ENCODE measurements around the gene DOLK.
A peak's percentile ranks its signal among the peaks of the same experiment; 100 is the strongest.
"Not testable (repeated sequence)": the region's sequence is repeated elsewhere in the genome, so short reads cannot be mapped to it uniquely, and the experiment has no call there.

DOLK gene

DNA sequence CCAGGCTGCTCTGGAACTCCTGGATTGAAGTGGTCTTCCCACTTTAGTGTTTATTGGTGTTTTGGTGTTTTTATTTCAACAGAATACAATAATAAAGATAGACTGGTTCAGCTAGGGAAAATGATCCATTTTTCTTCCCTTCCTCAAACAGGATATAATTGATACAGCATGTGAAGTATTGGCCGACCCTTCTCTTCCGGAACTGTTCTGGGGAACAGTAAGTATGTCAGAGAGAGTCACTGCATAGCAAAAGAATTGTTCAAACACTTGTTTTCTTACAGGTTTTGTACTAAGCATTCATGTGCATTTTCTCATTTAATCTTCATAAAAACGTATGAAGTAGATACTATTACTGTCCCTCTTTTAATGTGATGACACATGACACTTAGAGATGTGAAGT, 31.7 kb upstream of the DOLK start:
- no peak overlapping the region for H3K4me3 ChIP-seq (ENCODE audit: low read depth, low read length)
- in situ Hi-C loops (cut with HindIII; ENCODE audit: low sequenced_read_pairs) = no loop called here
- DNase-seq (ENCODE audit: low read depth, low spot score) = no peak
- TF ChIP-seq, protein P1, sequence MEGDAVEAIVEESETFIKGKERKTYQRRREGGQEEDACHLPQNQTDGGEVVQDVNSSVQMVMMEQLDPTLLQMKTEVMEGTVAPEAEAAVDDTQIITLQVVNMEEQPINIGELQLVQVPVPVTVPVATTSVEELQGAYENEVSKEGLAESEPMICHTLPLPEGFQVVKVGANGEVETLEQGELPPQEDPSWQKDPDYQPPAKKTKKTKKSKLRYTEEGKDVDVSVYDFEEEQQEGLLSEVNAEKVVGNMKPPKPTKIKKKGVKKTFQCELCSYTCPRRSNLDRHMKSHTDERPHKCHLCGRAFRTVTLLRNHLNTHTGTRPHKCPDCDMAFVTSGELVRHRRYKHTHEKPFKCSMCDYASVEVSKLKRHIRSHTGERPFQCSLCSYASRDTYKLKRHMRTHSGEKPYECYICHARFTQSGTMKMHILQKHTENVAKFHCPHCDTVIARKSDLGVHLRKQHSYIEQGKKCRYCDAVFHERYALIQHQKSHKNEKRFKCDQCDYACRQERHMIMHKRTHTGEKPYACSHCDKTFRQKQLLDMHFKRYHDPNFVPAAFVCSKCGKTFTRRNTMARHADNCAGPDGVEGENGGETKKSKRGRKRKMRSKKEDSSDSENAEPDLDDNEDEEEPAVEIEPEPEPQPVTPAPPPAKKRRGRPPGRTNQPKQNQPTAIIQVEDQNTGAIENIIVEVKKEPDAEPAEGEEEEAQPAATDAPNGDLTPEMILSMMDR (IDR thresholded peaks at IDR 0.05; ENCODE audit: low read depth, low read length) = no peak

DNA sequence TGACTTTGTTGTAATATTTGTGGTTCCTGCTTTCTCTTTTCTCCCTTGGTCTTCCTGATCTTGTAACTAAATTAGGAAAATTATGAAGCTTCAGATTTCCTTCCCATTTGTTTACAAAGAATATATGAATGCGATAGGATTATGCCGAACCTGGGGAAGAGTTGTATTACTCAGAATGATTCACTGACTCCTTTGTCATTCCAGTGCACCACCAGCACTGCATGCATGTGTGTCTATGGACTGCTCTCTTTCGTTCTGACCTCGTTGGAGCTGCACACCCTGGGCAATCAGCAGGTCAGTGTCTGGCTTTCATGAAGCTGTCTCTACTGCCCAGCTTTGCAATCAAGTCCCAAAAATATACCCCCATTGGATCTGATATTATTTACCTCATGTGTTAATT, 25.6 kb upstream of the DOLK start:
- TF ChIP-seq, protein P1 (IDR thresholded peaks at IDR 0.05; ENCODE audit: low read depth, low read length) = no peak
- in situ Hi-C loops (cut with HindIII; ENCODE audit: low sequenced_read_pairs) = no loop called here
- peak; percentile 54 for DNase-seq (ENCODE audit: low read depth, low spot score)
- no peak overlapping the region for H3K4me3 ChIP-seq (ENCODE audit: low read depth, low read length)

DNA sequence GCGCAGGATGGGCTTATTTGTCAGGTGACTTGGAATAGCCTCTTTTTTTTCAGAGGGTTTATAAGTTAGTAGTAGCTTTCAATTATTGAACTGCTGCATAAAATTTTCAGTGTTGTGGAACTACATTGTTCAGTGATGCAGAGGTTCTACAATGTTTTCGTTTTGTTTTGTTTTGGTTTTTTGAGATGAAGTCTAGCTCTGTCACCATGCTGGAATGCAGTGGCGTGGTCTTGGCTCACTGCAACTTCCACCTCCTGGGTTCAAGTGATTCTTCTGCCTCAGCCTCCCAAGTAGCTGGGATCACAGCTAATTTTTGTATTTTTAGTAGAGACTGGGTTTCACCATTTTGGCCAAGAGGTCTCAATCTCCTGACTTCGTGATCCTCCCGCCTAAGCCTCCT, 22.1 kb upstream of the DOLK start:
- no peak overlapping the region for H3K4me3 ChIP-seq (ENCODE audit: low read depth, low read length)
- in situ Hi-C loops (cut with HindIII; ENCODE audit: low sequenced_read_pairs) = no loop called here
- TF ChIP-seq, protein P1 (IDR thresholded peaks at IDR 0.05; ENCODE audit: low read depth, low read length) = no peak
- peak; percentile 53 for DNase-seq (ENCODE audit: low read depth, low spot score)

DNA sequence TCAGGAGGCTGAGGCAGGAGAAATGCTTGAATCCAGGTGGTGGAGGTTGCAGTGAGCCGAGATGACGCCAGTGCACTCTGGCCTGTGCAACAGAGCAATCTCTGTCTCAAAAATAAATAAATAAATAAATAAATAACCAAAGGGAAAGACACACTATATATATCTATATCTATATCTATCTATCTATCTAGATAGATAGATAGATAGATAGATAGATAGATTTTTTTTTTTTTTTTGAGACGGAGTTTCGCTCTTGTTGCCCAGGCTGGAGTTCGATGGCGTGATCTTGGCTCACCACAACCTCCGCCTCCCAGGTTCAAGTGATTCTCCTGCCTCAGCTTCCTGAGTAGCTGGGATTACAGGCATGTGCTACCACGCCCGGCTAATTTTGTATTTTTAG, 14.0 kb upstream of the DOLK start:
- in situ Hi-C loops (cut with HindIII; ENCODE audit: low sequenced_read_pairs); DNase-seq (ENCODE audit: low read depth, low spot score): not testable (repeated sequence)

DNA sequence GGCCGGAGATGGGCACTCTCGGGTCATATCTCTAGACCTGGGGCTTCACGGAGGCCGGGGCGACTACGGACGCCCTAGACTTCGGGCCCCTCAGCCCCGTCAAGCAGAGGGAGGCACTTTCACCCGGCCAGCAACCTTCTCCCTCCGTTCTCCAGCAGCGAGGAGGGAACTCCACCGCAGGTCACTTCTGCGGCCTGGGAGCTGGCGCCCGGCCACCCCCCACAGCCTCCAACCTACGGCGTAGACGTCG, 201 bp downstream of the DOLK start:
- DNase-seq (ENCODE audit: low read depth, low spot score) = no peak
- TF ChIP-seq, protein P1 (IDR thresholded peaks at IDR 0.05; ENCODE audit: low read depth, low read length) = no peak
- peak overlapping the region; percentile 96 for H3K4me3 ChIP-seq (ENCODE audit: low read depth, low read length)
- in situ Hi-C loops (cut with HindIII; ENCODE audit: low sequenced_read_pairs) = no loop called here

More for the DNA sequence above, 14.0 kb upstream of the DOLK start:
- H3K4me3 ChIP-seq (ENCODE audit: low read depth, low read length) = not testable (repeated sequence)

DNA sequence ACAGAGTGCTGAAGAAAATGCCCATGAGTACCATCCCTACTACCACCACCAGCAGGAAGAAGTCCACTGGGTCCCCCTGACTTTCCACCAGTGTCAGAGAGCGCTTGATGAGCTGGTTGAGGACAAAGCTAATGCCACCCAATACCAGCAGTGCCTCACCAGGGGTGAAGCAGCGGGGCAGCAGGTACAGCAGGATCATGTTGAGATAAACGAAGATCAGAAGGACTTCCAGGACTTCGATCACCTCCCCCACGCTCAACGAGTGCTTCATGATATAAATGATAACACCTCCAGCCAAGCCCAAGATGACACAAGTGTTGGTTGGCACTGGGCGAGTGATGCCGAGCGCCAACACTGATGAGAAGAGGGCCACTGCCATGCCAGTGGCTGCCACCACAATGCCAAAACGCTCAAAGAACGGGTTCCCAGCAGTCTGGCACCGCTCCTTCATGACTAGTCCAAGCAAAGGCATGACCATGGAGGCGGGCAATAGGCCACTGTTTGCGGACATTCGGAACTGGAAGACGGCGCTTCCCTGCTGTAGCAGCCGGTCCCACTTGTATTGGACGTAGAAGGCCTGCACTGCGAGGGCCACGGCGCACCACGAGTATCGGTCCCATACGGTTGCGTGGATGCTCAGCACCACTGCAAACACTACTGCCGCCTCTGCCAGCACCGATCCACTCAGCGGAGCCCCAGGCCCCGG, 679 bp downstream of the DOLK start:
- TF ChIP-seq, protein P1 (IDR thresholded peaks at IDR 0.05; ENCODE audit: low read depth, low read length) = no peak
- in situ Hi-C loops (cut with HindIII; ENCODE audit: low sequenced_read_pairs) = no loop called here
- peak overlapping the region; percentile 96 for H3K4me3 ChIP-seq (ENCODE audit: low read depth, low read length)
- DNase-seq (ENCODE audit: low read depth, low spot score) = peak; percentile 35

DNA sequence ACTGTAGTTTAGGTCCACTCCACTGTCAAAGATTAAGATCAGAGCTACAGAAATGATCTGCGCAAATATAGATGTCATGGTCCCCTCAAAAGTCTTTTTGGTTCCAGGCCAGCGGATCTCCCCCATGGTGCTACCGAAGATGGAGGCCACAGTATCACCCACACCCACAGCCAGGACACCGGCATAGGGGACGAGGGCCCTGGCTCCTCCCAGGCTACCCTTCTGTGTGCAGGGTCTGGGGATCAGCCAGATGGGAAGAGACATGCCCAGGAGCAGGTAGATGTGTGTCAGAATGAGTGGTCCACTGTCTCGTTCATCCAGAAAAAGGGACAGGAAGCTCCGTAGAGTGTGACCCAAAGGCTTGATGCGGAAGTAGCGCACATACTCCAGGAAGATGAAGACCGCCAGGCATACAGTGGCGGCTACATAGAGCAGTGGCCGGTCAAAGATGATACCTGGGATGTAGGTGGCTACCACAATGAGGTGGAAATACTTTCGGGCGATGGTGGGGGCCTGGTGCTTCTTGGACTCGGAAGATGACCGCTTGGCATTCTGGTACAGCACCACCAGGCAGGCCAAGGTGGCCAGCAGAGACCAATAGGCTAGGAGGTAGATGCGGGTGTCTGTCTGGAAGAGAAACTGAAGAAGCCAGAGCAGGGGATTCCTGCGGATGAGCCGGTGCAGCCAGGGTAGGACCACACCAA, 1.5 kb downstream of the DOLK start:
- no peak overlapping the region for H3K4me3 ChIP-seq (ENCODE audit: low read depth, low read length)
- no peak for DNase-seq (ENCODE audit: low read depth, low spot score)
- in situ Hi-C loops (cut with HindIII; ENCODE audit: low sequenced_read_pairs) = no loop called here
- TF ChIP-seq, protein P1 (IDR thresholded peaks at IDR 0.05; ENCODE audit: low read depth, low read length) = no peak

DNA sequence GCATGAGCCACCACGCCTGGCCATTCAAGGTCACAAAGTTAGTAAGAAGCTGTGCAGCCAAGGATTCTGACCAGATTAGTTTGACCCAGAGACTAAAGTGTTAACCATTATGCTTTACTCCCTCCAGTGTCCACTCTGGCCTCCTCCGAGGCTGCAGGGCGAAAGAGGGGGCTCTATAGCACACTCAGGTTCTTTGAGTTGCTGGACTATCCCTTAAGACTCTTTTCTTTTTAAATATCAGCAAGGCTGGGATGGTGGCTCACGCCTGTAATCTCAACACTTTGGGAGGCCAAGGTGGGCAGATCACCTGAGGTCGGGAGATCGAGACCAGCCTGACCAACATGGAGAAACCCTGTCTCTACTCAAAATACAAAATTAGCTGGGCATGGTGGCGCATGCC, 2.4 kb downstream of the DOLK start:
- DNase-seq (ENCODE audit: low read depth, low spot score); in situ Hi-C loops (cut with HindIII; ENCODE audit: low sequenced_read_pairs); H3K4me3 ChIP-seq (ENCODE audit: low read depth, low read length): not testable (repeated sequence)
